ENCODE results near the gene DMGDH. TPM values are rescaled to one million over a fixed set of nuclear protein-coding genes. Genes with fewer than 3 reads are reported as not detected.

Gene DMGDH
- total RNA-seq, 2 experiments from 2014 or later = 0.23 to 0.30 TPM

GRCh38 chr5:78975035-78975434 lies 94.4 kb downstream of the DMGDH start:
- ChIA-PET POLR2A (interaction anchor here (2.4 kb wide), 1 partner anchor 10 kb away, joined by 12 read pairs; the partner anchor contains the start of gene ARSB), CTCF (interaction anchor here (0.5 kb wide), 1 partner anchor 359 kb away, joined by 4 read pairs; no protein-coding TSS in a partner anchor)
- no peak overlapping the region for H3K27ac Mint-ChIP-seq
- no peaks in the 10 kb centered on the region for H3K9me3 Mint-ChIP-seq
- H3K4me1 Mint-ChIP-seq = peaks cover 18% of the 10 kb centered on the region
- no peak overlapping the region for H3K4me3 Mint-ChIP-seq
- H3K36me3 Mint-ChIP-seq (ENCODE audit: low read depth) = peaks cover 2% of the 10 kb centered on the region
- DNase-seq = no peak
- H3K27me3 Mint-ChIP-seq = no peaks in the 10 kb centered on the region

GRCh38 chr5:78974601-78975000 lies 94.9 kb downstream of the DMGDH start:
- H3K27me3 Mint-ChIP-seq = no peaks in the 10 kb centered on the region
- H3K9me3 Mint-ChIP-seq = no peaks in the 10 kb centered on the region
- H3K36me3 Mint-ChIP-seq (ENCODE audit: low read depth) = peaks cover 2% of the 10 kb centered on the region
- H3K27ac Mint-ChIP-seq = no peak overlapping the region
- peaks cover 13% of the 10 kb centered on the region for H3K4me1 Mint-ChIP-seq
- POLR2A ChIA-PET = interaction anchor here (2.4 kb wide), 1 partner anchor 10 kb away, joined by 12 read pairs; the partner anchor contains the start of gene ARSB
- CTCF ChIA-PET = interaction anchor here (0.8 kb wide), 1 partner anchor 75 kb away, joined by 3 read pairs; no protein-coding TSS in a partner anchor
- H3K4me3 Mint-ChIP-seq = no peak overlapping the region
- no peak for DNase-seq

DNA sequence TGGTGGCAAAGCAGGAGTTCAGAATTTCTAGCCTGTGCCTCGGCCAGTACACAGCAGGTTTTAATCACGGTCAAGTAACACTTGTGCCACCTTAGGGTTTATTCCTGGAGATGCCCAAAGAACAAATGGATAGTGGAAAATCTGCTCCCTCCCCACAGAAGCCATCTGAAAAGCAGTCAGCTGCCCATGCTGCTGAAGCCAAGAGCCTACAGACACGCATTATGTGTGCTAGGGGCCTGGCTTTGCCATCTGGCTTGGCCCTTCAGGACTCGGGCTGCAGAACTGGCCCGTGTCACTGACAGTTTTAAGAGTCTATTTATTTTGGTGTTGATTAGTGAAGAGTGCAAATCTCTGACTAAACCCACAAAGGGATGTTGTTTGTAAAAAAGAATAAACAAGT lies 95.5 kb downstream of the DMGDH start:
- H3K4me1 Mint-ChIP-seq = peaks cover 7% of the 10 kb centered on the region
- POLR2A ChIA-PET = interaction anchor here (2.4 kb wide), 1 partner anchor 11 kb away, joined by 12 read pairs; the partner anchor contains the start of gene ARSB
- H3K9me3 Mint-ChIP-seq = no peaks in the 10 kb centered on the region
- no peak for DNase-seq
- no peak overlapping the region for H3K4me3 Mint-ChIP-seq
- no peak overlapping the region for H3K27ac Mint-ChIP-seq
- H3K36me3 Mint-ChIP-seq (ENCODE audit: low read depth) = no peaks in the 10 kb centered on the region
- CTCF ChIA-PET = interaction anchor here (0.8 kb wide), 1 partner anchor 74 kb away, joined by 3 read pairs; no protein-coding TSS in a partner anchor
- no peaks in the 10 kb centered on the region for H3K27me3 Mint-ChIP-seq

GRCh38 chr5:78972654-78973428 lies 96.6 kb downstream of the DMGDH start:
- Mint-ChIP-seq H3K36me3 (ENCODE audit: low read depth) (peaks cover 2% of the 10 kb centered on the region), H3K9me3 (no peaks in the 10 kb centered on the region), H3K27me3 (no peaks in the 10 kb centered on the region), H3K27ac (no peak overlapping the region), H3K4me1 (peaks cover 4% of the 10 kb centered on the region), H3K4me3 (no peak overlapping the region)
- POLR2A ChIA-PET = no interaction called here
- CTCF ChIA-PET = interaction anchor here (1.3 kb wide), 1 partner anchor 12 kb away, joined by 3 read pairs; the partner anchor contains the start of gene ARSB
- no peak for DNase-seq

- H3K9me3 Mint-ChIP-seq = no peaks in the 10 kb centered on the region
- no peak overlapping the region for H3K4me3 Mint-ChIP-seq
- H3K27ac Mint-ChIP-seq = no peak overlapping the region
- no peaks in the 10 kb centered on the region for H3K27me3 Mint-ChIP-seq
- CTCF ChIA-PET = interaction anchor here (1.3 kb wide), 1 partner anchor 13 kb away, joined by 3 read pairs; the partner anchor contains the start of gene ARSB
- POLR2A ChIA-PET = interaction anchor here (2.6 kb wide), 1 partner anchor 13 kb away, joined by 9 read pairs; the partner anchor contains the start of gene ARSB
- DNase-seq = no peak
- peaks cover 2% of the 10 kb centered on the region for H3K36me3 Mint-ChIP-seq (ENCODE audit: low read depth)
- no peaks in the 10 kb centered on the region for H3K4me1 Mint-ChIP-seq
These were observed 97.5 kb downstream of the DMGDH start for GRCh38 chr5:78971998-78972397.

DNA sequence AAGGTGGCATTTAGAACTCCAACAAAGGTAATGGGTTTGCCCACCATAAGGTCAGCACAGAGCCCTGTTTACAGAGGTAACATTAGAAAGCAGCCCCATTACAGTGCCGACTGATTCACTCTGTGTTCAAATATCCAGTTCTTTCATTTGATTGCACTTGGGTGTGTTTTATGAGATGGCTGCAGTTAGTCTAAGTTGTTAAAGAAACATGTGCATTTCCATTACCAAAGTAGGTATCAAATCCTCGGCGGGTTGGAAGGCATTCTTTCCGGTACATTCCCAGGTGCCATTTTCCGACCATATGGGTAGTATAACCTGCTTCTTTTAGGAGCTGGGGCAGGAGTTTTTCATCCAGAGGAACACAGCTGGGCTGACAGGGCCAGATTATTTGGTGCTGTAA lies 100.7 kb downstream of the DMGDH start:
- ChIA-PET CTCF (no interaction called here), POLR2A (no interaction called here)
- no peak overlapping the region for H3K27ac Mint-ChIP-seq
- no peaks in the 10 kb centered on the region for H3K27me3 Mint-ChIP-seq
- H3K4me3 Mint-ChIP-seq = no peak overlapping the region
- H3K36me3 Mint-ChIP-seq (ENCODE audit: low read depth) = peaks cover 12% of the 10 kb centered on the region
- no peak for DNase-seq
- H3K4me1 Mint-ChIP-seq = no peaks in the 10 kb centered on the region
- no peaks in the 10 kb centered on the region for H3K9me3 Mint-ChIP-seq

- no peak overlapping the region for H3K27ac Mint-ChIP-seq
- no peaks in the 10 kb centered on the region for H3K4me1 Mint-ChIP-seq
- H3K36me3 Mint-ChIP-seq (ENCODE audit: low read depth) = peaks cover 19% of the 10 kb centered on the region
- no peak for DNase-seq
- ChIA-PET CTCF (interaction anchor here (1.0 to 1.3 kb wide), 2 partner anchors 21 to 65 kb away, joined by 3 to 7 read pairs; partner anchors contain the start of gene ARSB), POLR2A (interaction anchor here (1.0 kb wide), 1 partner anchor 19 kb away, joined by 3 read pairs; no protein-coding TSS in a partner anchor)
- no peaks in the 10 kb centered on the region for H3K9me3 Mint-ChIP-seq
- H3K4me3 Mint-ChIP-seq = no peak overlapping the region
- no peaks in the 10 kb centered on the region for H3K27me3 Mint-ChIP-seq
These were observed 104.6 kb downstream of the DMGDH start for GRCh38 chr5:78964889-78965288.

DNA sequence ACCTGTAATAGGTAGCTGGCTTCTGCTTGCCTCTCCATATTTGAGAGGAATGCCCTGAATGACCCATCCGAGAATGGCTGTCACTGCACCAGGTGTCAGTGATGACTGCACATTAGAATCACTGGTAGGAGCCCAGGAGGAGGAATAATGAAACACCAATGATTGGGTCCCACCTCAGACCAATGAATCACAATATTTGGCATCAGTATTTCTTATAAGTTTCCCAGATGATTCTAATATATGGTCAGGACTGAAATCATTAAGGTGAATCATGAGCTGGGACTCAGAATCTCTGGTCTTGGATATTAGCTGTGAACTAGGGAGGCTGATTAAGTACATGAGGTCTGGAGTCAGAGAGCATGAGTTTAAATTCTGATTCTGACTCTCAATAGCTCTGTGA lies 107.7 kb downstream of the DMGDH start:
- ChIA-PET CTCF (no interaction called here), POLR2A (no interaction called here)
- Mint-ChIP-seq H3K4me3 (no peak overlapping the region), H3K4me1 (no peaks in the 10 kb centered on the region), H3K27me3 (no peaks in the 10 kb centered on the region), H3K27ac (no peak overlapping the region), H3K36me3 (ENCODE audit: low read depth) (peaks cover 22% of the 10 kb centered on the region), H3K9me3 (no peaks in the 10 kb centered on the region)
- no peak for DNase-seq

DNA sequence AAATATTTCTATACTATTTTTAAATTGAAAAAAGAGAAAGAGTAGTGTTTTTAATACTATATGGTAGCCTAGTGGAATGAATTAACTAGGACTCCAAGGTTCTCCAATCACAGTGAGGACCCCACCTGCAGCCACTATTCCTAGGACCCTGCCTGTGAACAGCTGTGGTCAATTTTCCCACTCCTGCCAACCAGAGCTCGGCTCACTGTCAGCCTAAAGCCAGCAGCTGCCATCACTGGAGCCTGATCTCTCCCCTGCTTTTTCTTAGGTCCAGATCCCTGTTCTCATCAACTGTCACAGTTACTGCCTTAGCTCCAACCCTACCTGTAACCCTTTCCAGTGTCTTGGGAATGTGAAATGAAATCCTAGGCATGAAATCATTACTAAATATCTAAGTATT lies 109.7 kb downstream of the DMGDH start:
- H3K27me3 Mint-ChIP-seq = no peaks in the 10 kb centered on the region
- H3K36me3 Mint-ChIP-seq (ENCODE audit: low read depth) = peaks cover 33% of the 10 kb centered on the region
- no peaks in the 10 kb centered on the region for H3K9me3 Mint-ChIP-seq
- POLR2A ChIA-PET = no interaction called here
- no peak overlapping the region for H3K4me3 Mint-ChIP-seq
- no peak for DNase-seq
- H3K27ac Mint-ChIP-seq = no peak overlapping the region
- CTCF ChIA-PET = no interaction called here
- no peaks in the 10 kb centered on the region for H3K4me1 Mint-ChIP-seq

DNA sequence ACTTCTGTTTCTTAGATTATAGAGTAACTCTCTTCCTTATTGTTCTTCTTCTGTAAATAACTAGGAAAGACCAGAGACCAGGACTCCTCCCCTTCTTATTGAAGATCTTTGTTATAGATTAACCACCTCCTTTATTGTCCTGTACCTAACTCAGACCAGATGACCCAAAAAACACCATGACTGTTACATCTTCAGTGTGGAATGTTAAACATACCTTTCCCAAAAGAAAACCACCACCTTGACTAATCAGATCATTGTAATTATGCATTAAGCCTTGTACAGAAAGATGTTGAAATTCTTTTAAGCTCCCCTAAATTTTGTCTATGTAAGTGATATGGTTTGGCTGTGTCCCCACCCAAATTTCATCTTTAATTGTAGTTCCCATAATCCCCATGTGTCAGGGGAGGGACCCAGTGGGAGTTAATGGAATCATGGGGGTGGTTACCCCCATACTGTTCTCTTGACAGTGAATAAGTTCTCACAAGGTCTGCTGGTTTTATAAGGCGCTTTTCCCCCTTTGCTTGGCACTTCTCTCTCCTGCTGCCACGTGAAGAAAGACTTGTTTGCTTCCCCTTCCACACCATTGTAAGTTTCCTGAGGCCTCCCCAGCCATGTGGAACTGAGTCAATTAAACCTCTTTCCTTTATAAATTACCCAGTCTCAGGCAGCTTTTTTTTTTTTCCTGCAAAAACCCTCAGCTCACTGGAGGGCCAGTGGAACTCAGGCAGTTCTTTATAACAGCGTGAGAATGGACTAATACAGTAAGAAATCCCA lies 110.6 kb downstream of the DMGDH start:
- H3K27me3 Mint-ChIP-seq = no peaks in the 10 kb centered on the region
- ChIA-PET CTCF (no interaction called here), POLR2A (no interaction called here)
- H3K9me3 Mint-ChIP-seq = no peaks in the 10 kb centered on the region
- no peak overlapping the region for H3K27ac Mint-ChIP-seq
- peaks cover 31% of the 10 kb centered on the region for H3K36me3 Mint-ChIP-seq (ENCODE audit: low read depth)
- peaks cover 4% of the 10 kb centered on the region for H3K4me1 Mint-ChIP-seq
- H3K4me3 Mint-ChIP-seq = no peak overlapping the region
- no peak for DNase-seq

- CTCF ChIA-PET = interaction anchor here (0.9 kb wide), 1 partner anchor 176 kb away, joined by 3 read pairs; no protein-coding TSS in a partner anchor
- H3K4me1 Mint-ChIP-seq = peaks cover 21% of the 10 kb centered on the region
These were observed 112.6 kb downstream of the DMGDH start for GRCh38 chr5:78956901-78957300.

DNA sequence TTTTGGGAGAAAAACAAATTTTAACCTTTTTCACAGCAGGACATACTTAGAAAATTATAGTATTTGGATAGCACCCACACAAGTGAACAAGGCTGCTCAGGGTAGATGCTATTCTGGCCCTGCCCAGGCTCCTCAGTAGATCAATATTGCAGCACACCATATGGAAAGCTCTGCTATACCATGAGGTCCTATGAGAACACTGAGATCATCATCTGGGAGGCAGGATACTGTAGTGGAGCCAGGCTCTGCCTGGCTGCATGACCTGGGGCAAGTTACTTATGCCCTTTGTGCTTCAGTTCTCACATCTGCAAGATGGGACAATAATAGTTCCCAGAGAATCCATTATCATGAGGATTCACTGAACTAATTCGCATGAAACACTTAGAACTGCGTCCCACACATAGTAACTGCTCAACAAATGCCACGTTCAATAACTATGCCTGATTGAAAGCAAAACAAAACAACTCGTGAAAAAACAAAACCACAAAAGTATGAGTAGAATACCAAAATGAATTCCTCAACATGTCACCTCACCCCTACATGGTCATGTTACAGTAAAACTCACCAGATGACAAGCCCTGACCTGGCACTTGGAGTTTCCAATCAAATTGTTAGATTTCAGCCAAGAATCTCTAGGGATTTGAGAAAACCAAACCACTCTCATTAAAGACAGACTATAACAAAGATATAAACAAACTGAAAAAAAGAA lies 116.2 kb downstream of the DMGDH start:
- Mint-ChIP-seq H3K27ac (no peak overlapping the region), H3K9me3 (no peaks in the 10 kb centered on the region), H3K27me3 (no peaks in the 10 kb centered on the region), H3K36me3 (ENCODE audit: low read depth) (peaks cover 30% of the 10 kb centered on the region), H3K4me1 (peaks cover 25% of the 10 kb centered on the region), H3K4me3 (no peak overlapping the region)
- DNase-seq = no peak
- CTCF ChIA-PET = no interaction called here
- POLR2A ChIA-PET = no interaction called here

More at GRCh38 chr5:78956901-78957300, 112.6 kb downstream of the DMGDH start:
- H3K27ac Mint-ChIP-seq = no peak overlapping the region
- POLR2A ChIA-PET = no interaction called here
- DNase-seq = no peak
- H3K27me3 Mint-ChIP-seq = no peaks in the 10 kb centered on the region
- peaks cover 30% of the 10 kb centered on the region for H3K36me3 Mint-ChIP-seq (ENCODE audit: low read depth)
- no peak overlapping the region for H3K4me3 Mint-ChIP-seq
- no peaks in the 10 kb centered on the region for H3K9me3 Mint-ChIP-seq
